ENCODE data around the gene HPSE. TPM values are rescaled to one million over a fixed set of nuclear protein-coding genes. Genes with fewer than 3 reads are reported as not detected.

The HPSE gene
- total and polyA plus RNA-seq, 2 experiments from 2014 or later, result 2.2 to 2.9 TPM

DNA sequence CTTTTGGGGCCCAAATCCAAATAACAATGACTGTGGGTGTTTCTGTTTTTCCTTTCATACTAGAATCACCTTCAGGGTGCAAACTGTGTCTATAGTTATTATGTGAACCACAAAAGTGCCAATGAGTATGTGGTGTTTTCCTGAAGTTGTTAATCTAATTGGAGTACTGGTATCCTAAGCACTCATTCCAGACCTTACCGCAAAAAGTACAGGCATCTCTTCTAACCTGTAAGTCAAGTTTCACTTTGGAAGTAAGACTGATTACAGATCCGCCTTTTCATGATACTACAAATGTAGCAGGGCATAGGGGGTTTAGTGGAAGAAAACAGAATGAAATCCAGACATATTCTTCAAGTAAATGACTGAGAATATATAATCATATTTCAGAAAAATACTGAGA lies 66.2 kb downstream of the HPSE start:
- Histone ChIP-seq H4K20me1 (replicated peaks; ENCODE audit: insufficient read depth) (no peaks in the 10 kb centered on the region), H3K27me3 (ENCODE audit: insufficient read depth) (no peaks in the 10 kb centered on the region), H3K4me3 (no peak overlapping the region), H3K79me2 (replicated peaks; ENCODE audit: insufficient read depth) (no peaks in the 10 kb centered on the region), H3K9me2 (ENCODE audit: insufficient read depth) (no peaks in the 10 kb centered on the region), H3F3A (replicated peaks; ENCODE audit: low read depth) (no peaks in the 10 kb centered on the region), H3K4me1 (ENCODE audit: insufficient read depth) (no peaks in the 10 kb centered on the region), H3K27ac (ENCODE audit: low read depth) (no peak overlapping the region), H3K4me2 (no peak overlapping the region), H3K36me3 (ENCODE audit: insufficient read depth) (peaks cover 5% of the 10 kb centered on the region; the same call in 1 of the 2 replicates), H2AFZ (no peak overlapping the region)
- DNase-seq (ENCODE audit: low spot score), result no peak
- no peak for ATAC-seq
- Mint-ChIP-seq H3K27me3 (ENCODE audit: insufficient read depth, low read depth, poor library complexity) (no peaks in the 10 kb centered on the region), H3K4me3 (no peak overlapping the region), H3K36me3 (ENCODE audit: low read depth) (peaks cover 2% of the 10 kb centered on the region; the same call in 2 of the 3 replicates), H3K4me1 (no peaks in the 10 kb centered on the region), H3K27ac (no peak overlapping the region), H3K9me3 (no peaks in the 10 kb centered on the region)
- TF ChIP-seq, protein P1, sequence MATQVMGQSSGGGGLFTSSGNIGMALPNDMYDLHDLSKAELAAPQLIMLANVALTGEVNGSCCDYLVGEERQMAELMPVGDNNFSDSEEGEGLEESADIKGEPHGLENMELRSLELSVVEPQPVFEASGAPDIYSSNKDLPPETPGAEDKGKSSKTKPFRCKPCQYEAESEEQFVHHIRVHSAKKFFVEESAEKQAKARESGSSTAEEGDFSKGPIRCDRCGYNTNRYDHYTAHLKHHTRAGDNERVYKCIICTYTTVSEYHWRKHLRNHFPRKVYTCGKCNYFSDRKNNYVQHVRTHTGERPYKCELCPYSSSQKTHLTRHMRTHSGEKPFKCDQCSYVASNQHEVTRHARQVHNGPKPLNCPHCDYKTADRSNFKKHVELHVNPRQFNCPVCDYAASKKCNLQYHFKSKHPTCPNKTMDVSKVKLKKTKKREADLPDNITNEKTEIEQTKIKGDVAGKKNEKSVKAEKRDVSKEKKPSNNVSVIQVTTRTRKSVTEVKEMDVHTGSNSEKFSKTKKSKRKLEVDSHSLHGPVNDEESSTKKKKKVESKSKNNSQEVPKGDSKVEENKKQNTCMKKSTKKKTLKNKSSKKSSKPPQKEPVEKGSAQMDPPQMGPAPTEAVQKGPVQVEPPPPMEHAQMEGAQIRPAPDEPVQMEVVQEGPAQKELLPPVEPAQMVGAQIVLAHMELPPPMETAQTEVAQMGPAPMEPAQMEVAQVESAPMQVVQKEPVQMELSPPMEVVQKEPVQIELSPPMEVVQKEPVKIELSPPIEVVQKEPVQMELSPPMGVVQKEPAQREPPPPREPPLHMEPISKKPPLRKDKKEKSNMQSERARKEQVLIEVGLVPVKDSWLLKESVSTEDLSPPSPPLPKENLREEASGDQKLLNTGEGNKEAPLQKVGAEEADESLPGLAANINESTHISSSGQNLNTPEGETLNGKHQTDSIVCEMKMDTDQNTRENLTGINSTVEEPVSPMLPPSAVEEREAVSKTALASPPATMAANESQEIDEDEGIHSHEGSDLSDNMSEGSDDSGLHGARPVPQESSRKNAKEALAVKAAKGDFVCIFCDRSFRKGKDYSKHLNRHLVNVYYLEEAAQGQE (IDR thresholded peaks at IDR 0.05; ENCODE audit: unreplicated experiment), result no peak
- TF ChIP-seq JUNB (IDR thresholded peaks at IDR 0.05; ENCODE audit: unreplicated experiment), result no peak
- TF ChIP-seq EZH2 (IDR thresholded peaks at IDR 0.05; ENCODE audit: low read depth, unreplicated experiment), result no peak
- TF ChIP-seq CREB1 (CRISPR knock-in tag; IDR thresholded peaks at IDR 0.05; ENCODE audit: low read depth), result no peak
- no peak for TF ChIP-seq EZH2phosphoT487 (IDR thresholded peaks at IDR 0.05; ENCODE audit: unreplicated experiment)

DNA sequence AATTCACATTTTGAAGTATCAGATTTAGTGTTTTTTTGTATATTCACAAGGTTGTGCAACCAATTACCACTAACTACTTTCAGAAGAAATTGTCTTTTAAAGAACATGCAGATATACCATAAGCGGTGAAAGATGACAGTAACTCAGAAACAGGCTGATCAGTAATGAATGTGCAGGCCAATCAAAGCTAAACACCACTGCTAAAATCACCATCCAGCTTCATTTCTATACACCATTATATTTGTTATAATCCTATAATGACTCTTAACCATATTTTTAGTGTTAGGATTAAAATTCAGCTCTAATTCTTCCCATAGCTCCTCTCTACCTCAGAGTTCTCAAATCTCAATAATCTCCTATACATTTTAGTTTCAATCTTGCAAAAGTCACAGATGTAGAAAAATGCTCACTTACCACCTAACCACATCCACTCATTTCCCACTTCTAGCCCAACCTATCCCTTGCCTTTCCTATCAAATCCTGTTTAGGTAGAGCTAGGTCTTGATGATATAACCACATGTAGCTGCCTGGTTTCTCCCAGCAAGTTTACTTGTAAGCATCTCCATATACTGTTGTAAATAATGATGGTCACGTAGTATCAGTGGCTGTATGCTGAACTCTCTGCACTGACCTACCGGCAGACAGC lies 66.7 kb downstream of the HPSE start:
- DNase-seq (ENCODE audit: low spot score) (no peak), ATAC-seq (no peak)
- no peaks in the 10 kb centered on the region for H3K4me1 ChIP-seq (ENCODE audit: insufficient read depth)
- H3K36me3 ChIP-seq (ENCODE audit: insufficient read depth), result peaks cover 5% of the 10 kb centered on the region; the same call in 1 of the 2 replicates
- no peaks in the 10 kb centered on the region for H3K79me2 ChIP-seq (replicated peaks; ENCODE audit: insufficient read depth)
- peaks cover 4% of the 10 kb centered on the region; the same call in 2 of the 3 replicates for H3K36me3 Mint-ChIP-seq (ENCODE audit: low read depth)
- H3K4me1 Mint-ChIP-seq, result no peaks in the 10 kb centered on the region
- H3K9me3 Mint-ChIP-seq, result no peaks in the 10 kb centered on the region
- H3K27ac Mint-ChIP-seq, result no peak overlapping the region
- H3K9me2 ChIP-seq (ENCODE audit: insufficient read depth), result no peaks in the 10 kb centered on the region
- no peak overlapping the region for H2AFZ ChIP-seq
- no peaks in the 10 kb centered on the region for H3K27me3 Mint-ChIP-seq (ENCODE audit: insufficient read depth, low read depth, poor library complexity)
- 0 out of 2 replicates have a peak, but pooled peaks cover under 1% of the 10 kb centered on the region for H4K20me1 ChIP-seq (replicated peaks; ENCODE audit: insufficient read depth)
- no peak overlapping the region for H3K4me3 ChIP-seq
- H3K27ac ChIP-seq (ENCODE audit: low read depth), result no peak overlapping the region
- H3F3A ChIP-seq (replicated peaks; ENCODE audit: low read depth), result no peaks in the 10 kb centered on the region
- no peak overlapping the region for H3K4me2 ChIP-seq
- H3K4me3 Mint-ChIP-seq, result no peak overlapping the region
- no peaks in the 10 kb centered on the region for H3K27me3 ChIP-seq (ENCODE audit: insufficient read depth)
- TF ChIP-seq, protein P2, sequence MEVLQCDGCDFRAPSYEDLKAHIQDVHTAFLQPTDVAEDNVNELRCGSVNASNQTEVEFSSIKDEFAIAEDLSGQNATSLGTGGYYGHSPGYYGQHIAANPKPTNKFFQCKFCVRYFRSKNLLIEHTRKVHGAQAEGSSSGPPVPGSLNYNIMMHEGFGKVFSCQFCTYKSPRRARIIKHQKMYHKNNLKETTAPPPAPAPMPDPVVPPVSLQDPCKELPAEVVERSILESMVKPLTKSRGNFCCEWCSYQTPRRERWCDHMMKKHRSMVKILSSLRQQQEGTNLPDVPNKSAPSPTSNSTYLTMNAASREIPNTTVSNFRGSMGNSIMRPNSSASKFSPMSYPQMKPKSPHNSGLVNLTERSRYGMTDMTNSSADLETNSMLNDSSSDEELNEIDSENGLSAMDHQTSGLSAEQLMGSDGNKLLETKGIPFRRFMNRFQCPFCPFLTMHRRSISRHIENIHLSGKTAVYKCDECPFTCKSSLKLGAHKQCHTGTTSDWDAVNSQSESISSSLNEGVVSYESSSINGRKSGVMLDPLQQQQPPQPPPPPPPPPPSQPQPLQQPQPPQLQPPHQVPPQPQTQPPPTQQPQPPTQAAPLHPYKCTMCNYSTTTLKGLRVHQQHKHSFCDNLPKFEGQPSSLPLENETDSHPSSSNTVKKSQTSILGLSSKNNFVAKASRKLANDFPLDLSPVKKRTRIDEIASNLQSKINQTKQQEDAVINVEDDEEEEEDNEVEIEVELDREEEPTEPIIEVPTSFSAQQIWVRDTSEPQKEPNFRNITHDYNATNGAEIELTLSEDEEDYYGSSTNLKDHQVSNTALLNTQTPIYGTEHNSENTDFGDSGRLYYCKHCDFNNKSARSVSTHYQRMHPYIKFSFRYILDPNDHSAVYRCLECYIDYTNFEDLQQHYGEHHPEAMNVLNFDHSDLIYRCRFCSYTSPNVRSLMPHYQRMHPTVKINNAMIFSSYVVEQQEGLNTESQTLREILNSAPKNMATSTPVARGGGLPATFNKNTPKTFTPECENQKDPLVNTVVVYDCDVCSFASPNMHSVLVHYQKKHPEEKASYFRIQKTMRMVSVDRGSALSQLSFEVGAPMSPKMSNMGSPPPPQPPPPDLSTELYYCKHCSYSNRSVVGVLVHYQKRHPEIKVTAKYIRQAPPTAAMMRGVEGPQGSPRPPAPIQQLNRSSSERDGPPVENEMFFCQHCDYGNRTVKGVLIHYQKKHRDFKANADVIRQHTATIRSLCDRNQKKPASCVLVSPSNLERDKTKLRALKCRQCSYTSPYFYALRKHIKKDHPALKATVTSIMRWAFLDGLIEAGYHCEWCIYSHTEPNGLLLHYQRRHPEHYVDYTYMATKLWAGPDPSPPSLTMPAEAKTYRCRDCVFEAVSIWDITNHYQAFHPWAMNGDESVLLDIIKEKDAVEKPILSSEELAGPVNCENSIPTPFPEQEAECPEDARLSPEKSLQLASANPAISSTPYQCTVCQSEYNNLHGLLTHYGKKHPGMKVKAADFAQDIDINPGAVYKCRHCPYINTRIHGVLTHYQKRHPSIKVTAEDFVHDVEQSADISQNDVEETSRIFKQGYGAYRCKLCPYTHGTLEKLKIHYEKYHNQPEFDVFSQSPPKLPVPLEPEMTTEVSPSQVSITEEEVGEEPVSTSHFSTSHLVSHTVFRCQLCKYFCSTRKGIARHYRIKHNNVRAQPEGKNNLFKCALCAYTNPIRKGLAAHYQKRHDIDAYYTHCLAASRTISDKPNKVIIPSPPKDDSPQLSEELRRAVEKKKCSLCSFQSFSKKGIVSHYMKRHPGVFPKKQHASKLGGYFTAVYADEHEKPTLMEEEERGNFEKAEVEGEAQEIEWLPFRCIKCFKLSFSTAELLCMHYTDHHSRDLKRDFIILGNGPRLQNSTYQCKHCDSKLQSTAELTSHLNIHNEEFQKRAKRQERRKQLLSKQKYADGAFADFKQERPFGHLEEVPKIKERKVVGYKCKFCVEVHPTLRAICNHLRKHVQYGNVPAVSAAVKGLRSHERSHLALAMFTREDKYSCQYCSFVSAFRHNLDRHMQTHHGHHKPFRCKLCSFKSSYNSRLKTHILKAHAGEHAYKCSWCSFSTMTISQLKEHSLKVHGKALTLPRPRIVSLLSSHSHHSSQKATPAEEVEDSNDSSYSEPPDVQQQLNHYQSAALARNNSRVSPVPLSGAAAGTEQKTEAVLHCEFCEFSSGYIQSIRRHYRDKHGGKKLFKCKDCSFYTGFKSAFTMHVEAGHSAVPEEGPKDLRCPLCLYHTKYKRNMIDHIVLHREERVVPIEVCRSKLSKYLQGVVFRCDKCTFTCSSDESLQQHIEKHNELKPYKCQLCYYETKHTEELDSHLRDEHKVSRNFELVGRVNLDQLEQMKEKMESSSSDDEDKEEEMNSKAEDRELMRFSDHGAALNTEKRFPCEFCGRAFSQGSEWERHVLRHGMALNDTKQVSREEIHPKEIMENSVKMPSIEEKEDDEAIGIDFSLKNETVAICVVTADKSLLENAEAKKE (CRISPR knock-in tag; IDR thresholded peaks at IDR 0.05), result no peak
- TF ChIP-seq POLR2AphosphoS5 (IDR thresholded peaks at IDR 0.05; ENCODE audit: low read depth), result no peak
- TF ChIP-seq, protein P3, sequence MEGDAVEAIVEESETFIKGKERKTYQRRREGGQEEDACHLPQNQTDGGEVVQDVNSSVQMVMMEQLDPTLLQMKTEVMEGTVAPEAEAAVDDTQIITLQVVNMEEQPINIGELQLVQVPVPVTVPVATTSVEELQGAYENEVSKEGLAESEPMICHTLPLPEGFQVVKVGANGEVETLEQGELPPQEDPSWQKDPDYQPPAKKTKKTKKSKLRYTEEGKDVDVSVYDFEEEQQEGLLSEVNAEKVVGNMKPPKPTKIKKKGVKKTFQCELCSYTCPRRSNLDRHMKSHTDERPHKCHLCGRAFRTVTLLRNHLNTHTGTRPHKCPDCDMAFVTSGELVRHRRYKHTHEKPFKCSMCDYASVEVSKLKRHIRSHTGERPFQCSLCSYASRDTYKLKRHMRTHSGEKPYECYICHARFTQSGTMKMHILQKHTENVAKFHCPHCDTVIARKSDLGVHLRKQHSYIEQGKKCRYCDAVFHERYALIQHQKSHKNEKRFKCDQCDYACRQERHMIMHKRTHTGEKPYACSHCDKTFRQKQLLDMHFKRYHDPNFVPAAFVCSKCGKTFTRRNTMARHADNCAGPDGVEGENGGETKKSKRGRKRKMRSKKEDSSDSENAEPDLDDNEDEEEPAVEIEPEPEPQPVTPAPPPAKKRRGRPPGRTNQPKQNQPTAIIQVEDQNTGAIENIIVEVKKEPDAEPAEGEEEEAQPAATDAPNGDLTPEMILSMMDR (conservative IDR thresholded peaks at IDR 0.05; ENCODE audit: low read depth in 2 of 2), result no peak

Data from GM23338 (cell line).